Fibroblast of skin of abdomen (primary cell): ENCODE measurements around the gene LANCL2.

Experiments used
- DNase-seq: peaks from one replicate; pipeline ENCODE4 v3.0.0-alpha.2; 2013

Gene LANCL2

DNA sequence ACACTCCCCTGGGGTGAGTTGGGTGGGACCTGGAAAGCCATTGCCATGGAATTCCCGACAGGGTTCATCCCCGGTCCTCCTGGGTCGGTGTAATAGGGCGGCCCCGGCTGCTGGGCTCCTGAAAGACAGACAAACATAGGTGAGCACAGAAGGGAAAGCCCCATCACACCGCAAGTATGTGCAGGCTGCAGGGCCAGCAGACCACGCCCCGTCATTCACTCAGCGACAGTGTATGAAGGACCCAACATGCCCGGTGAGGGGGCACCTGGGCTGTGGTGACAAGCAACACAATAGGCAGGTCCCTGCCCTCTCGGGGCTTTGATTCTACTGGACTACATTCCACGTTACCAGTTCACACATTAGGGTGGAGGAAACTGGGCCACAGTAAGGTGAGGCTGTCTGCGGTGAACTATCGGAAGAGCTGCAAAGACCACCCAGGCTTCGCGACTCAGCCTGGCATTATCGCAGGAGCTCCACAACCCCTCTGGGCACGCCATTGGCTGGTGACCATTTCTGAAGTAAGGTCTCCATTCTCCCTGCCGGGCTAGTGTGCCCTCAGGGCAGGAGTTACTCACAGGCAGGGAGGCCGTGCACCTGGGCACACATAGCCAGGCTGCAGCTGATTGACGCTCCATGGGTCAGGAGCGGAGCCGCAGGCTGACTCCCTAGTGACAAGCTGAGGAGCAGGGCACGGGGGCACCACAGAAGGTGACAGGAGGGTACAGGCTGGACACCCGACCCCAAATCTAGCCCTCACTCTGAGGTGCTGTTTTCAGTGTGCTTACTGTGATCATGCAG, 108.0 kb downstream of the LANCL2 start:
- no peak for DNase-seq

DNA sequence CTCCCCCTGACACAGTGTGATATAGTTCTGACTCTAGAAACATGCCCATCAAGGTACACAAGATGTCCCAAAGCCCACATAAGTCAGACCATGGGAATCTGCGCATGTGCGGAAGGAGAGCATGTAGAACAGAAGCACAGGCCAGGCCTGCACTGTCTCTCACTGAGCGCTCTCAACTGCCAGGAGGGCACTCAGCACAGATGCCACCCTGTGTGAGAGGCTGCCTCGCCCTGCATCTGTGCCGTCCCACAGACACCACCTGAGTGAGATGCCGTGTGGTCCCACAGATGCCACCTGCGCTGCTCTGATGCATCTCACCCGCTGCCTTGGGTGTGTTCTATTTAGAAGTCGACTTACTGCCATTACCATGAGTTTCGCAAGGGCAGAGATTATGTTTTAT, 108.8 kb downstream of the LANCL2 start:
- DNase-seq, result no peak

DNA sequence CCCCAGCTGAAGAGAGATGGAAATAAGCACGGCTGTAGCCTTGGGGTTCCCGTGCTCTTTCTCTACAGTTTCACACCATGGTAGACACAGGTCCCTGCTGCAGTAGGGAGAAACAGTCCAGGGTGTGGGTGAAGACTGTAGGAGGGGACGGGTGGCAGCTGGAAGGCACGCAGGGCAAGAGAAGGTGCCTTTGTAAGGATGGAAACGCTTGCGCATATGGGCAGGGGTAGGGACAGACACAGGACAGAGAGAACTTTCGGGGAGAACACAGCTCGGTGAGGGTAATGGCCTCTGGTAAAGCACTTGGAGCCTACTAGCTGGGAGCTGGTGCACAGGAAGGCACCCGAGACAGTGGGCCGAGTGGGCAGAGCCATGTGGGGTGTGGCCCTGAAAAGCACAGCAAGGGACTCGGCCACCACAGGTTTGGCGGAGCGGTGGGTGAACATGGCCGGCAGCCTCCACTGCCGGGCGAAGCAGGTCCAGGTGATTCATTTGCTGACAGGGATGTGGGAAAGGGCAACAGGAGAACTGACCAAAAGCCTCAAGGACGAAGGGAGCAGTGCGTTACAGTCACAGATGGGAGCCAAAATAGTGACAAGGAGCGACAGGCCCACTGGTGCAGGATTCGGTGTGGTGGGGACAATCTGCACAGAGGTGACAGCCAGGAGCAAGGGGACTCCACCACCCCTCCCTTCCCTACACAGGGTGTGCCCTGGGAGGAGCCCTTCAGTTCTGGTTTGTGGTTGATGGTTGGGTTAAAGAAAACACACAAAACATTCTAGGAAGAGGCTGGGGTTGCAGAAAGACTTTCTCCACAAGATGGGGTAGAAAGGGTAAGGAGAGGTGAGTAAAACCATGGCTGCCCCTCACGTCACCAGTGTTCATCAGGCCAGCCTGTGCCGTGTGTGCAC, 110.1 kb downstream of the LANCL2 start:
- DNase-seq, result no peak

DNA sequence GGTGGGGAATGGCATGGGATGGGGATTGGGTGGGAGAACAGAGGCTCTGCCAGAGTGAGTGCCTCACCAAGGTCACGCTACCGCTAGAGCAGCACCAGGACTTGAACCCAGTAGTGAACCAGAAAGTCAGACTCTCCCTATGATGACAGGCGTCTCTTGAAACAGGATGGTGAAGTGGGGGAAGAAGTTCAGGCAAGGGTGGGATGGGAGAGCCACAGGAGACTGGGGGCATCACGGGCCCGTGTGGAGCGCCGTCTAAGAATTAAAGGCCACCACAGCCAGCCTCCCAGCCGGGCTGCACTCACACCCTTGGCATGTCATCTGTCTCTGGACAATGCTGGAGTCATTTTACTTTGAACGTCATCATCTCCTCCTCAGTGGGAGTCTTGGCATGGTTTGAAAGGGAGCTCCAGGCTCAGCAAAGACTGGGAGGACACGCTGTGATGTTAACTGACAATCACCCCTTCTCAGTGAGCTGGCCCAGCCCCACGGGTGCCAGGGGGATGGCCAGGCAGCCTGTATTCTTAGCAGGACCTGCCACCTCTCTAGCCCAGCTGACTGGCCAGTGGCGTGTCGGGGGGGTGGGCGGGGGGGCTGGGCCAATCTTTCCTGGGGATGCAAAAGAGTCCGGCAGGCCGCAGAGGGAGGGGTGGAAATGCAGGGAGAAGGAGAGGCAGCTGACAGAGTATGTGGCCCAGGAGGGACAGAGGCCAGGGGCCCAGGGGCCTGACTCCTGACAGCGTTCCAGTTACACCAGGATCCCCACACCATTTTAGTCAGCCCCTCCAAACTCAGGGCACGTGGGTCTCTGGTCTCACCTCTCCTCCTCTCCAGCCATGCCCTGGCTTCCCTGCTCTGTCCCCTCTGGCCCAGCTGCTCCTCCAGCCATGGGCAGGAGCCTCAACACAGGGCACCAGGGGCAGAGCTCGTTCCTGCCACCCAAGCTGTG, 111.0 kb downstream of the LANCL2 start:
- DNase-seq, result peak; percentile 71

DNA sequence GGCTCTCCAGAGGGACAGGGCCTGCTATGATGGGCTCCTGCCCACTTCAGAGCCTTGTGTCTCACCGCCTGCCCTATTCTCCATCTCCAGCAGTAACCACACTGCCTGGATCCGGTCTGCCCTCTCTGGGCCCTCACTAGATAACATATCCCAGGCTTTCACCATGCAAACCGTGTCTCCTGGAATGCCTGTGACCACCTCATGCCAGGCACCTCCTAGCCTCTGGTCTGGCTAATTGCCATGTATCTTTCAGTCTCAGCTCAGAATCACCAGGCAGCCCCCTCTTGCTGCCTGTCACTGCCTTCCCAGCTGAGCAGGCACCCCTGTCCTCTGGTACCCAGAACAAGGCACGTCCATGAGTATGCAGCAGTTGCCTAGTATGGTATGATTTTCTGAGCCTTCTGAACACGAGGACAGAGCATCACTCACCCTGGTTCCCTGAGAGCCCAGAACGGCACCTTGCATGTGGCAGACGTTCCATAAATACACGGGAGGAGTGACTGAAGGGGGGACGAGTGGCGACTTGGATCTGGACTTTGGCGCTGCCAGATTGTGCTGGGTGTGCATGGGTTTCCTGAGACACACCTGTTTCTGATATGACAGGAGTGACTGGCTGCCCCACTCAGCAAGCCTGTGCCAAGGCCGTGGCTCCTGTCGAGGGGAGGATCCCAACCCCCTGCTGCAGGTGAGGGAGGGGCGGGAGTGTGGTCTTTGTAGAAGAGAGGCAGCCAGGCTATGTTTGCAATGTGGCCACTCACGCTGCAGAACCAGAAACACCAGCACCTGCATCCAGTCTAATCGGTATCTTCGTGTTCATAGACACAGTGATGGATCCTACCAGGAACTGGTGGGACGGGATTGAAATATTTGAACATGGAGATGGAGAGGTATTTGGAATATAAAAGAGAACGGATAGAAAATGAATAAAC, 112.0 kb downstream of the LANCL2 start:
- no peak for DNase-seq

DNA sequence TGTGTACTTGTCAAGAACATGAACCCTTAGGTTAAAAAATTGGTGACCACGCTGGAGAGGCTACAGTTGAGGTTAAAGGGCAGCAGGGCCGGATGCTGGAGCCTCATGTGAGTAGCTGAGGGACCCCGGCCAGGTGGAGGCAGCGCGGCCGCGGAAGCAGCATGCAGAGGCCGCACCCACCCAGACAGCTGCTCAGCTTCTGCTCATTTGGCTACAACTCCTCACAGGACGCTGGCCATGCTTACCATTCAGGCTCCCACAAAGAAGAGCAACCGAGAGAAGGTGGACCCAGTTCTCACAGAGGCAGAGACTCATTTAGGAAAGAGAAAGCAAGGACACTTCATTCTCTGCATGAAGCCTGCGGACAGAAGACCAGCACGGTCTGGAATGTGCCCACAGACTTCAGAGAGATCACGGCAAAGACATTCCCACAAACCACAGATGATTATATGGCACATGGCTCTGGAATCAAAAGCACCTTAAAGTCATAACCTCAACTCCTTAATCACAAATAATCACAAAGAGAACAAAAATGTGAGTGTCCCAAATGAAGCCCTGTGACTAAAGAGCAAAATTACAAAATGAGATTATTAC, 112.7 kb downstream of the LANCL2 start:
- DNase-seq, result peak; percentile 92

DNA sequence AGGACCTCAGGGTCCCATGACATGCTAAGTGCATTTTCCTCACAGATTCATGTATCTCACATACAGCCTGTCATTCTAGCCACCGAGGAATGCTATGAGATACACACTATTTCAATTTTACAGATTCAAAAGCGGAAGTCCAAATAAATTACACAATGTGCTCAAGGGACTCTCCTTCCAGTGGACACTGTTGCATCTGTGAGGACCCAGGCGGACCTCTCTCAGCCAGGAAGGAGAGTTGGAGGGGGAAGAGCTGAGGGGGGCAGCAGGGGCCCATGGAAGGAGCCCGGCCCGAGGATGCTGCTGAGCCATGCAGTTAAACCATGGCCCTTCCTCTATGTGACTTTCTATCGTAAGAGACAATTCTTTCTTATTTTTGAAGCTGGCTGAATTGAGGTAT, 113.6 kb downstream of the LANCL2 start:
- DNase-seq, result no peak

DNA sequence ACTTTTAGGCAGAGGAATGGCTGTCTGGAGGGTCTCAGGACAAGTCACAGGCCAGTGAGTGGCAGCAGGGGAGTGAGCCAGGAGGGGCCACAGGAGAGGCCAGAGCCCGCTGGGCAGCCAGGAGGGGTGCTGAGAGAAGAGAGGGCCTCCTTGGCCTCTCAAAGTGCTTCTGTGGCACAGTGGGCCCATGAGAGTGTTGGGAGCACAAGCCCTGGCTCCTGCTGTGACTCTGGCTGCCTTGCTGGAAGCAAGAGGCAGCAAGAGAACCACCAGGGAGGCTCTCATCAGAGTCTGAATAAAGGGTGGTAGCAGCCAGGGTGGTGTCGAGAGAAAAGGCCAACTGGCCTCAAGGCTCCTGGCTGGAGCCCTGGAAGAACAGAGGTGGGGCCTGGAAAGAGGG, 116.0 kb downstream of the LANCL2 start:
- no peak for DNase-seq

DNA sequence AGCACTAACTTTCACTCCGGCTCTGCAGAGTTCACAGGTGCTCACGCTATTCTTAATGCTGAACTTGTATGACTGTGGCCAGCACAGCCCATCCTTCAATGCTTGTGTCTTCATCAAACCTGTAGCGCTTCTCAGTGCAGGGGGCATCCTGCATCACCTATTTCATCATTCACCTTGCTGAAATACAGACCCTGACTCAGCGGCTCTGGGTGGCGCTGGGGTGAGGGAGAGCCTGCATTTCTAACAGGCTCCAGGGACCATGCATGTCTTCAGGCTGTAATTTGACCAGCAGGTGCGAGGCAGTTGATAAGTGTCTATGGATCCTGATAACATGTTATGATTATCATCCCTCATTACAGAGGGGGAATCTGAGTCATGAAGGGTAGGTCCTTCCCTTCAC, 117.9 kb downstream of the LANCL2 start:
- no peak for DNase-seq
